K562 (cell line): Measurements from ENCODE around the gene NR1I3. TPM values are rescaled to one million over a fixed set of nuclear protein-coding genes. Genes with fewer than 3 reads are reported as not detected.

ENCODE experiments used
- ARID4B ChIP-seq: sonication (generic); formaldehyde crosslinking; IDR thresholded peaks from 2 replicates; pipeline ENCODE4 v1.8.0; 2022; ENCODE audit warnings: mild to moderate bottlenecking, missing genetic modification reagents
- CBX2 ChIP-seq: fragments of 200-600 bp; sonication (generic); IDR thresholded peaks from one replicate; pipeline ENCODE4 v1.6.1; 2012; ENCODE audit warnings: mild to moderate bottlenecking, low read length, inconsistent platforms; ENCODE audit not compliant: insufficient read depth, poor library complexity, severe bottlenecking
- CHD2 ChIP-seq: IDR thresholded peaks from 2 replicates; pipeline ENCODE4 v1.6.1; 2011; ENCODE audit warnings: low read depth, low read length
- EGR1 ChIP-seq: fragments of 450-650 bp; conservative IDR thresholded peaks from 2 replicates; pipeline ENCODE4 v1.6.1; 2017; ENCODE audit warnings: mild to moderate bottlenecking
- ETV1 ChIP-seq: fragments of 450-650 bp; conservative IDR thresholded peaks from 2 replicates; pipeline ENCODE4 v1.6.1; 2016; ENCODE audit warnings: missing genetic modification characterization, control low read depth, low read depth, missing compliant biosample characterization
- FUS ChIP-seq: fragments of 200-400 bp; formaldehyde crosslinking; optimal IDR thresholded peaks from 2 replicates; pipeline ENCODE3; 2017; ENCODE audit warnings: low read depth, low read length
- GATAD2B ChIP-seq: fragments of 450-650 bp; IDR thresholded peaks from 2 replicates; pipeline ENCODE4 v1.6.1; 2017; ENCODE audit warnings: mild to moderate bottlenecking, borderline replicate concordance
- HDAC8 ChIP-seq: fragments of 450-650 bp; IDR thresholded peaks from 2 replicates; pipeline ENCODE4 v1.6.1; 2016; ENCODE audit warnings: mild to moderate bottlenecking, missing genetic modification characterization, moderate library complexity, missing compliant biosample characterization
- HIVEP1 ChIP-seq: fragments of 250-450 bp; sonication (Bioruptor Pico); IDR thresholded peaks from 2 replicates; pipeline ENCODE4 v1.4.0; 2020; ENCODE audit warnings: mild to moderate bottlenecking
- LCOR ChIP-seq: sonication (generic); formaldehyde crosslinking; IDR thresholded peaks from 2 replicates; pipeline ENCODE4 v1.8.0; 2022; ENCODE audit warnings: mild to moderate bottlenecking, missing genetic modification reagents
- MAZ ChIP-seq, 2 experiments: fragments of 450-650 bp in 1 of 2; sonication (generic) in 1 of 2; formaldehyde crosslinking; IDR thresholded peaks in 1 of 2; conservative IDR thresholded peaks in 1 of 2; 2 replicates each; pipeline versions ENCODE4 v1.4.0 to v1.5.0; 2020; ENCODE audit warnings: mild to moderate bottlenecking in 1 of 2, missing genetic modification reagents in 1 of 2
- MXI1 ChIP-seq: IDR thresholded peaks from 2 replicates; pipeline ENCODE4 v1.6.1; 2011; ENCODE audit warnings: low read depth, mild to moderate bottlenecking, improper control_type of control experiment, low read length
- NFXL1 ChIP-seq: fragments of 450-650 bp; formaldehyde crosslinking; IDR thresholded peaks from 2 replicates; pipeline ENCODE4 v1.4.0; 2021; ENCODE audit warnings: mild to moderate bottlenecking
- PHB ChIP-seq: fragments of 250-450 bp; sonication (Bioruptor Pico); IDR thresholded peaks from 2 replicates; pipeline ENCODE4 v1.5.0; 2021
- PHB2 ChIP-seq: fragments of 450-650 bp; IDR thresholded peaks from 2 replicates; pipeline ENCODE4 v1.6.1; 2017; ENCODE audit warnings: low read depth
- PHF8 ChIP-seq: fragments of 200-600 bp; sonication (generic); IDR thresholded peaks from 2 replicates; pipeline ENCODE4 v1.6.1; 2012; ENCODE audit warnings: mixed run types, mild to moderate bottlenecking, inconsistent platforms, low read length, moderate library complexity, borderline replicate concordance
- SMARCA4 ChIP-seq: fragments of 450-650 bp; IDR thresholded peaks from 2 replicates; pipeline ENCODE4 v1.6.1; 2016
- TOE1 ChIP-seq, 2 experiments: fragments of 450-650 bp in 1 of 2; sonication (generic) in 1 of 2; formaldehyde crosslinking in 1 of 2; IDR thresholded peaks; 2 replicates each; pipeline versions ENCODE4 v1.7.1 to v1.8.0; 2016 to 2022; ENCODE audit warnings: borderline replicate concordance in 2 of 2, mild to moderate bottlenecking in 2 of 2, antibody characterized with exemption in 1 of 2, inconsistent platforms in 1 of 2, low read depth in 1 of 2, missing genetic modification reagents in 1 of 2, moderate library complexity in 1 of 2
- XRCC3 ChIP-seq: fragments of 450-650 bp; IDR thresholded peaks from 2 replicates; pipeline ENCODE4 v1.6.1; 2017; ENCODE audit warnings: mild to moderate bottlenecking, moderate library complexity
- XRCC4 ChIP-seq: IDR thresholded peaks from one replicate; pipeline ENCODE4 v1.6.1; 2011; ENCODE audit not compliant: insufficient read depth, insufficient read length; ENCODE audit errors: extremely low read depth
- polyA plus RNA-seq, 8 experiments: library from polyadenylated mRNA; depleted of rRNA in 4 of 8; stranded (reverse) in 5 of 8; unstranded in 3 of 8; fragments of >200 nt; fragmentation: Nextera tagmentation in 2 of 8; fragmentation: Illumina TruSeq in 1 of 8; extraction: Ambion mirVana in 2 of 8; extraction: Trizol in 1 of 8; gene quantifications; 2 replicates each; pipeline versions ENCODE4 v1.2.1 to v1.2.3, GENCODE V29; 2011 to 2014; ENCODE audit warnings: inconsistent platforms in 1 of 8, missing spikeins in 1 of 8
- total RNA-seq, 7 experiments: library from RNA; depleted of rRNA in 6 of 7; stranded (reverse); fragments of >200 nt in 6 of 7; fragmentation: Illumina TruSeq in 2 of 7; extraction: Trizol in 2 of 7; gene quantifications; 2 replicates each; pipeline versions ENCODE4 v1.2.1 to v1.2.3, GENCODE V29; 2011 to 2021; ENCODE audit warnings: low replicate concordance in 1 of 7
- TF ChIP-seq, protein P1 (sequence below), 3 experiments: IDR thresholded peaks in 2 of 3; conservative IDR thresholded peaks in 1 of 3; 2 replicates each; pipeline ENCODE4 v1.5.1; 2011 to 2012; ENCODE audit warnings: low read length in 3 of 3, mild to moderate bottlenecking in 3 of 3, control low read depth in 2 of 3, improper control_type of control experiment in 1 of 3, inconsistent platforms in 1 of 3, low read depth in 1 of 3, mixed read lengths in 1 of 3, moderate library complexity in 1 of 3; ENCODE audit not compliant: insufficient read depth in 2 of 3

Gene NR1I3
- total and polyA plus RNA-seq, 9 of the 15 experiments (the other 6 are each of a cell fraction or from before 2014, with no cell fraction given) = 0.11 TPM; not detected in 8

DNA sequence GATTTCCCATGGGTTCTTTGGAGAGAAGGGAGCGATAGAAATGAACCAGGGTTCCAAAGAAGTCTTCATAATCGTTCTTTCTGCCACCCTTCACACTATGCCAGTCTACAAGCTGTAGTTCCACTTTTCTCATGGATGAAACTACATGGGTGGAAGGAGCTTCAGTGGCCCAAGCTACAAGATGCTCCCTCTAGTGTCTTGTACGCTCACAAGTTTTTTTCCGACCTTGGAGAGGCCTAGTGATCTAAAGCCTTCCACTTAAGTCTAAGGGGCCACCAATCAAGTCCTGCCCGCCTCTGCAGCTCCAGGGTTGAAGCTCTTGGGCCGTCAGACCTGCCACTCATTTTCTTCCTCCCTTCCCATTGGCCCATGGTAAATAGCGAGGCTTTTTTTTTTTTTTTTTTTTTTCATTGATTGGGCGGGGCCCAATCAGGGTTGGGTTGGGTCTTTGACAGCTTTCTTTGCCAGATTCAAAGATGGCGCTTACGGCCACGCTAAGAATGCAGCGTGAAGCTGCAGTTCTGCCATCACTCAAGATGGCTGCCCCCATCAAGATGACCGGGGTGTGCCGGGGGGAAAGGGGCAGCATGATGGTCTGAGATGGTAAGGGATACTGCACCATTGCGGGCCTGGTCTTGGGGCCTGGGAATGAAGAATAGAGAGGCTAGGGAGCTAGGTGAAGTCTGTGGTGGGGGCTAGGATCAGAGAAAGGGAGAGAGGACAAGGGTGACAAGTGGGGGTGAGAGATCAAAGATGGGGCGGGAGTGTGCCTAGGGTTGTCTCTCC, 12.3 kb downstream of the NR1I3 start, which contains the start of gene TOMM40L (continued):
- TF ChIP-seq MAZ (CRISPR knock-in tag; conservative IDR thresholded peaks at IDR 0.05 in 1 of 2, IDR thresholded peaks at IDR 0.05 in 1 of 2) (peak in 1 of 2 experiments; percentile 47; a peak in 3 of 4 replicates), EGR1 (no peak), PHB (no peak), LCOR (CRISPR knock-in tag) (no peak), XRCC4 (no peak), PHF8 (peak; percentile 59; the same call in 1 of the 2 replicates), NFXL1 (no peak), TOE1 (IDR thresholded peaks at IDR 0.05; ENCODE audit: borderline replicate concordance) (no peak), TOE1 (CRISPR knock-in tag; IDR thresholded peaks at IDR 0.05; ENCODE audit: borderline replicate concordance, low read depth) (no peak), HIVEP1 (CRISPR knock-in tag) (no peak), PHB2 (no peak), FUS (no peak), GATAD2B (no peak), CBX2 (no peak), SMARCA4 (no peak), ETV1 (tag) (no peak), CHD2 (peak; percentile 50; the same call in 1 of the 2 replicates), HDAC8 (tag) (no peak), MXI1 (peak; percentile 81), XRCC3 (no peak), ARID4B (peak; percentile 63; the same call in 1 of the 2 replicates)
- TF ChIP-seq, protein P1, sequence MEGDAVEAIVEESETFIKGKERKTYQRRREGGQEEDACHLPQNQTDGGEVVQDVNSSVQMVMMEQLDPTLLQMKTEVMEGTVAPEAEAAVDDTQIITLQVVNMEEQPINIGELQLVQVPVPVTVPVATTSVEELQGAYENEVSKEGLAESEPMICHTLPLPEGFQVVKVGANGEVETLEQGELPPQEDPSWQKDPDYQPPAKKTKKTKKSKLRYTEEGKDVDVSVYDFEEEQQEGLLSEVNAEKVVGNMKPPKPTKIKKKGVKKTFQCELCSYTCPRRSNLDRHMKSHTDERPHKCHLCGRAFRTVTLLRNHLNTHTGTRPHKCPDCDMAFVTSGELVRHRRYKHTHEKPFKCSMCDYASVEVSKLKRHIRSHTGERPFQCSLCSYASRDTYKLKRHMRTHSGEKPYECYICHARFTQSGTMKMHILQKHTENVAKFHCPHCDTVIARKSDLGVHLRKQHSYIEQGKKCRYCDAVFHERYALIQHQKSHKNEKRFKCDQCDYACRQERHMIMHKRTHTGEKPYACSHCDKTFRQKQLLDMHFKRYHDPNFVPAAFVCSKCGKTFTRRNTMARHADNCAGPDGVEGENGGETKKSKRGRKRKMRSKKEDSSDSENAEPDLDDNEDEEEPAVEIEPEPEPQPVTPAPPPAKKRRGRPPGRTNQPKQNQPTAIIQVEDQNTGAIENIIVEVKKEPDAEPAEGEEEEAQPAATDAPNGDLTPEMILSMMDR (IDR thresholded peaks at IDR 0.05 in 2 of 3, conservative IDR thresholded peaks at IDR 0.05 in 1 of 3; ENCODE audit: insufficient read depth in 2 of 3, low read depth in 1 of 3, low read length in 3 of 3) = peak; percentile 72 to 88 (median 84)
